Measurements from ENCODE around the gene WWC1. TPM values are rescaled to one million over a fixed set of nuclear protein-coding genes. Genes with fewer than 3 reads are reported as not detected.

Gene WWC1
- total and polyA plus RNA-seq, 9 of the 15 experiments (the other 6 are each of a cell fraction or from before 2014, with no cell fraction given), result under 0.01 to 0.54 (median 0.42) TPM; not detected in 6

GRCh38 chr5:168486136-168486879 lies 194.9 kb downstream of the WWC1 start, which contains the start of gene RARS1 (continued):
- TF ChIP-seq U2AF2 (optimal IDR thresholded peaks at IDR 0.05; ENCODE audit: low read depth, low read length) (no peak), ZBTB34 (CRISPR knock-in tag; IDR thresholded peaks at IDR 0.05) (no peak), ZNF77 (CRISPR knock-in tag; IDR thresholded peaks at IDR 0.05) (no peak), NRF1 (conservative IDR thresholded peaks at IDR 0.05 in 1 of 2, IDR thresholded peaks at IDR 0.05 in 1 of 2) (peak in 1 of 2 experiments; percentile 22; a peak in 1 of 4 replicates), JUNB (CRISPR knock-in tag; conservative IDR thresholded peaks at IDR 0.05) (no peak), PCBP1 (IDR thresholded peaks at IDR 0.05; ENCODE audit: low read depth, low read length, poor library complexity, severe bottlenecking) (no peak), ID3 (CRISPR knock-in tag; IDR thresholded peaks at IDR 0.05) (no peak), ID3 (tag; IDR thresholded peaks at IDR 0.05) (no peak), RNF219 (CRISPR knock-in tag; IDR thresholded peaks at IDR 0.05) (no peak), MCM3 (IDR thresholded peaks at IDR 0.05) (no peak), ARID3B (CRISPR knock-in tag; IDR thresholded peaks at IDR 0.05; ENCODE audit: borderline replicate concordance) (no peak), PBX2 (CRISPR knock-in tag; IDR thresholded peaks at IDR 0.05; ENCODE audit: low read depth) (no peak), PBX2 (tag; conservative IDR thresholded peaks at IDR 0.05; ENCODE audit: low read depth) (no peak), BCOR (IDR thresholded peaks at IDR 0.05) (peak; percentile 66; the same call in 1 of the 2 replicates), SAFB2 (IDR thresholded peaks at IDR 0.05; ENCODE audit: borderline replicate concordance, low read depth, low read length, severe bottlenecking) (no peak), ATF6 (CRISPR knock-in tag; IDR thresholded peaks at IDR 0.05) (no peak), IRF2 (CRISPR knock-in tag; IDR thresholded peaks at IDR 0.05) (no peak)

Data from K562 (cell line).